GM21381 (cell line): Measurements from ENCODE around the gene SDK2.
"Not testable (repeated sequence)": the region's sequence is repeated elsewhere in the genome, so short reads cannot be mapped to it uniquely, and the experiment has no call there.

Source experiments
- ATAC-seq: cut with Tn5 transposase; IDR thresholded peaks from one replicate; pipeline ENCODE4 v1.9.1; 2021; ENCODE audit warnings: mild to moderate bottlenecking, moderate library complexity; ENCODE audit not compliant: unreplicated experiment

SDK2 gene

GRCh38 chr17:73492821-73493814 lies 151.1 kb downstream of the SDK2 start:
- ATAC-seq: no peak

- no peak for ATAC-seq
These were observed 152.0 kb downstream of the SDK2 start for GRCh38 chr17:73492125-73492820.

GRCh38 chr17:73491648-73492047 lies 152.6 kb downstream of the SDK2 start:
- ATAC-seq: no peak

- no peak for ATAC-seq
These were observed 153.4 kb downstream of the SDK2 start for GRCh38 chr17:73490851-73491250.

GRCh38 chr17:73489991-73490390 lies 154.3 kb downstream of the SDK2 start:
- no peak for ATAC-seq

- ATAC-seq: no peak
These were observed 154.9 kb downstream of the SDK2 start for GRCh38 chr17:73489333-73489732.

GRCh38 chr17:73485130-73485529 lies 159.1 kb downstream of the SDK2 start:
- no peak for ATAC-seq

GRCh38 chr17:73482894-73483293 lies 161.4 kb downstream of the SDK2 start:
- ATAC-seq: no peak

GRCh38 chr17:73482251-73482716 lies 162.0 kb downstream of the SDK2 start:
- no peak for ATAC-seq

- no peak for ATAC-seq
These were observed 162.6 kb downstream of the SDK2 start for GRCh38 chr17:73481676-73482075.

GRCh38 chr17:73480740-73481139 lies 163.5 kb downstream of the SDK2 start:
- ATAC-seq: no peak

- no peak for ATAC-seq
These were observed 165.3 kb downstream of the SDK2 start for GRCh38 chr17:73478768-73479424.

- no peak for ATAC-seq
These were observed 165.9 kb downstream of the SDK2 start for GRCh38 chr17:73478334-73478733.

- no peak for ATAC-seq
These were observed 167.3 kb downstream of the SDK2 start for GRCh38 chr17:73476890-73477350.

GRCh38 chr17:73474370-73474988 lies 169.8 kb downstream of the SDK2 start:
- ATAC-seq: no peak

GRCh38 chr17:73472715-73473114 lies 171.5 kb downstream of the SDK2 start:
- ATAC-seq: not testable (repeated sequence)

- no peak for ATAC-seq
These were observed 172.3 kb downstream of the SDK2 start for GRCh38 chr17:73471924-73472323.

GRCh38 chr17:73470316-73470826 lies 173.9 kb downstream of the SDK2 start:
- no peak for ATAC-seq

- no peak for ATAC-seq
These were observed 174.9 kb downstream of the SDK2 start for GRCh38 chr17:73469311-73469710.

- no peak for ATAC-seq
These were observed 176.0 kb downstream of the SDK2 start for GRCh38 chr17:73468221-73468620.
